HL-60/S4 (cell line): ENCODE results near the gene NUP107.

Source experiments
- in situ Hi-C: fragments of 300-500 bp; cut with MboI; formaldehyde crosslinking; loops from 2 replicates; pipeline ENCODE4 v1.14.3; 2022; ENCODE audit warnings: low sequenced_read_pairs

NUP107 gene

DNA sequence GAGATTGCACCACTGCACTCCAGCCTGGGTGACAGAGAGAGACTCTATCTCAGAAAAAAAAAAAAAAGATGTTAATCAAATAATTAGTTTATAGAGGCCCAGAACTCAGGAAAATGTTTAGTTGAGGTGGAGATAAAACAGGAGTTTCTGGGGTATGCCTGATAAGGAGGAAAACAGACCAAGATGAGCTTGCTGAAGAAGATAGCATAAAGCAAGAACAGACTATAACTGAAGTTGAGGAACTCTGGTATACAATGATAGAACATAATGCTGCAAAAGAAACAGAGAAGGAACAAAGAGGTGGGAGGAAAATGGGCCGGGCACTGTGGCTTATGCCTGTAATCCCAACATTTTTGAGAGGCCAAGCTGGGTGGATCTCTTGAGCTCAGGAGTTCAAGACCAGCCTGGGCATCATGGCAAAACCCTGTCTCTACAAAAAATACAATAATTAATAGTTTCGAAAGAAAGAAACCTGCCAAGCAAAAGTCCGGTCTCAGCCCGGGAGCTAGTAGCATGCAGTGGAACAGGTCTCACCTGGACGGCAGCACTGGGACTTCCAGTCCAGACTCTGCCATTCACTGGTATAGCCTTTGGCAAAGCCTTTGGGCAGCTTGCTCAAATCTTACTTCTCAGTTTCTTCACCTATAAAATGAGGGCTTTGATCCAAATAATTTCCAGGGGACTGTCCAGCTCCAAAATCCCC is 84.6 kb downstream of the NUP107 start:
- in situ Hi-C loops: no loop called here

DNA sequence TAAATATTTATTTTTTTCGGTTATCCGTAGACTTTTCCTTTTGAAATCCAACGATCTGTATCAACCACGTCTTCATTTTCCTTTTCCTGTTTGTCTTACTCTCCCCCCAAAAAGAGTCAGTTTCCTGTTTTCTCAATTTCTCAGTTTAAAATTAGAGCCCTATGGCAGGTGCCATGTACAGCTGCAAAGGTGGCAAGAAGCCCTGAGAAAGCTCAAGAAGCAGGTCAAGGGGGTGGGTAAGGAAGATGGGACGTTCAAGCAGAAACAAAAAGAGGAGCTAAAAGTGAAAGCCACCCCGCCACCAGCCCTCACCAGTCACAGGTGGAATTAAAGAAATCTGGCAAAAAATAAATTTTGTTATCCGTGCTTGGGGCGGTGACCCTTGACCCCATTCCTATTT is 85.9 kb downstream of the NUP107 start:
- in situ Hi-C loops: no loop called here

DNA sequence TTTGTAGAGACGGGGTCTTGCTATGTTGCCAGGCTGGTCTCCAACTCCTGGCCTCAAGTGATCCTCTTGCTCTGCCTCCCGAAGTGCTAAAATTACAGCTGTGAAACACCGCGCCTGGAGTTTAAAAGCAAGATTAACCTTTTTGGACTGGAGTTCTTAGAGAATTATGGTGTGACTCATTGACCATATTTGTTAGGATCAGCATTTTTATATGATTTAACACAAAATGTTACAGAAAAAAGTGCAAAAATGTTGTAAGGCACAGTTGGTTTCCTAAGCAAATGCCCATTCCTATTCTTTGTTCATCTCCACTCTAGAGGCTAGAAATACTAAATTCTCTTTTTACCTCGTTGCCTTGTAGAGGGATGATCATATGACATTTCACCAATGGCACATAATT is 86.8 kb downstream of the NUP107 start:
- in situ Hi-C loops: no loop called here

DNA sequence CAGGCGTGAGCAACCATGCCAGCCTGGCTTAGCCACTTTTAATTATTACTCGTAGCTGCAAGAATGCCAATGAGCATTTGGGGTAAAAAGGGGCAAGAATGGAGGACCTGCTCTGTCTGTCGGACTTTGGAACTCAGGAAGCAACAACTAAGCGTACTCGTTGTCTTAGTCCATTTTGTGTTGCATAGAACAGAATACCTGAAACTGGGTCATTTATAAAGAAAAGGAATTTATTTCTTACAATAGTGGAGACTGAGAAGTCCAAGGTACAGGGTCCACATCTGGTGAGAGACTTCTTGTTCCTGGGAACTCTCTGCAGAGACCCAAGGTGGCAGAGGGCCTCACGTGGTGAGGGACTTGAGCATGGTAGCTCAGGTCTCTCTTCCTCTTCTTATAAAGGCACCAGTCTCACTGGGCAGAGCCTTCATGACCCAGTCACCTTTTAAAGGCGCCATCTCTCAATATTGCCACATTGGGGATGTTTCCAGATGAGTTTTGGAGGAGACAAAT is 88.4 kb downstream of the NUP107 start:
- in situ Hi-C loops: no loop called here

DNA sequence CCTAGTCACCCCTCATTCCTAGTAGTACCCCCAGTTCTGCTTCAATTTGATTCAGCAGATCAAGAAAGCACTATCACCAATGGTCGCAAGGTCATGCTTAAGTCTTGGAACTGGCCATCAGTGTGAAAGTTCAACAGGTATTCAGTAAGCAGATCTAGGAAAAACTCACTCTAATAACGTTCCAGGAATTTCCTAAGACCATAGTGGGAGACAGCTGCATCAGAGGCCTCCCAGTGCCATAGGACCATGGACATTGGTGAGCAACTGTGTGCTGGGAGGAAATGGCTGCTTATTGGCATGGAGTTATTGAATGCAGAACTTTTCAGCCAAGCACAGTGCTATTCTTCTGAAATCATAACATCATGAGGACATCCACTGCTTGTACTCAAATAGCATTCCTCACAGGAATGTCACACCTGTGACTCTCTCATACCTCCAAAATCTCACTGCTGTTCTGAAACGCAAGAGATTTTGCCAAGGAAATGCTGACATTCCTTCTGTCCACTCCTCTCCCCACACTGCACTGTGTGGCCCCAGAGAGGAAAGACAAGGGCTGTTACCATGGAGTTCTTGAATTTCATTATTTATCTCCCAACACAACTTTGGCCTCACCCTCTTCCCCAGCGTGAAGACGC is 90.3 kb downstream of the NUP107 start:
- in situ Hi-C loops: no loop called here

DNA sequence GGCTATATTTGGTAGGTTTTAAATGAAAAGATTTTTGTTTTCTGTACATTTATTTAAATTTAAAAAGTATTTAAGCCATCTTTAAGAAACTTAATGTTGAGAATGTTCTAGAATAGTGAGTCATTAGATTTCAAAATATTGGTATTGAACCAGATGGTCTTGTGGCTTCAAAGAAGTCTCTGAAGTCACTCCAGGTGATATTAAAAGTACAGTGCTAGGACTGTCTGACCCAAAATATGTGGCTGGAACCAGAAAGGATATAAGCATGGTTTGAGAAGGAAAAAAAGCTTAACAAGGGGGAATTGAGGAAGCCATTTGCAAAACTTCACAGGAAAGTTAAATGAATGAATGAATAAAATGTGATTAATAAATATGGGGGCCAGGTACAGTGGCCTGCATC is 92.5 kb downstream of the NUP107 start:
- in situ Hi-C loops: no loop called here

DNA sequence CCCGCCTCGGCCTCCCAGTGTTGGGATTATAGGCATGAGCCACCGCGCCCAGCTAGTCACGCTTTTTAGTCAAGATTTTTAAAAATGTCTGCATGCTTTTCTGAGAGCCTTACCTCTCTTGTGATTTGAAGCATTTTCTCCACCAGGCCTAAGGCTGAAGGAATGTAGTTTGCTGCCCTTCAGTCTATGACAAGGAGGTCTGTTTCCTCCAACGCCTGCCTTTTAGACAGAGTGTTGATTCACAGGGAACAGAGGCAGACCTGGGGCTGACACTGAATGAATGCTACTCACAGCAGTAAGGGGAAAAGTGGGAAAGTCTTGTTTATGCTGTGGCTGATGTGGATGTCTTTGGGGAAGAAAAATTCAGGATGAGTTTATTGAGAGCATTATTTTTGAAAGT is 94.0 kb downstream of the NUP107 start:
- in situ Hi-C loops: no loop called here

DNA sequence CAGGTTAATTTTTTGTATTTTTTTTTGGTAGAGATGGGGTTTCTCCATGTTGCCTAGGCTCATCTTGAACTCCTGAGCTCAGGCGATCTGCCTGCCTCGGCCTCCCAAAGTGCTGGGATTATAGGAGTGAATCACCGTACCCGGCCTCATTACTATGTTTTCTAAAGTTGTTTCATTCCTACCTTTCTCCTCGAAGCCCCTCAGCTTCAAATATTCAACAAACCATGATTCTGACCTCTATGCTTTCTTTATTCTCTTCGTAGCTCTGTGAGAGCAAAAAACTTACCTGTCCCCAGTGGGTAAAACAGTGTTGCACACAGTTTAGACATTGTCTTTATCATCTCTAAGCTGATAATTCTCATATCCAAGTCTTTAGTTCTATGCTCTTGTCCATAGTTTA is 95.0 kb downstream of the NUP107 start:
- in situ Hi-C loops: no loop called here

DNA sequence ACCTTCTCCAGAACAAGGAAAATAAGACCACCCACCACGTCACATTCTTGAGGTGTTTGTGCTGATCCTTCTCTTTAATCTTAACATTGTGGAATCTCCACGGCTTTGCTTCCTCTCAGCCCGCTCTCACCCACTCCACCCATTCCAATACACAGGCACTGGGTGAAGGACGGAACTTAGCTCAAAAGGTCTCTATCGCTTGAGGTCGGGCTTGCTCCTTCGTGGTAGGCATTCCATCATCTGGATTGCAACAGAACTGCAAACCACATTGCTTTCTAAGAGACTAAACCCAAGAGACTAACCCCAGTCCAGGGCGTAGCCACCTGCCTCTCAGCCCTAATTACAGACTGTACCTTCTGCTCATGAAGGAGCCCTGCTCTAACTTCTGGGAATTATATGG is 97.2 kb downstream of the NUP107 start:
- in situ Hi-C loops: no loop called here

DNA sequence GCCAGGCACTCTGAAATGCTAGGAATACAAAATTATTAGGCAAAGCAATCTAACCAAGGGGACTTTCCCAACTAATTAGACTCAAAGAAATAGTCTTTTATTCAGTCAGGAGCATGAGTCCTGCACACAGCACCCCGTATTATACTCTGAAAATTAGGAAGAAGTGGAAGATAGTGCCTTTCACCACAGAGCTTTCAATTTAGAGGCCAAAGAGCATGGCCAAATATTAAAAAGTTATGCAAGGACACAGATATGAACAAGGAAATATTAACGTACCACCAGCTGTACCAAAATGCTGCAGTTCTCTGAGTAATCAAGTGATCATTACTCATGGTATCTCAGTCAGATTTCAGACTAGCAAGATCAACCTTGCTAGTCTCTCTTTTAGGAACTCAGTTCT is 98.6 kb downstream of the NUP107 start:
- in situ Hi-C loops: no loop called here

DNA sequence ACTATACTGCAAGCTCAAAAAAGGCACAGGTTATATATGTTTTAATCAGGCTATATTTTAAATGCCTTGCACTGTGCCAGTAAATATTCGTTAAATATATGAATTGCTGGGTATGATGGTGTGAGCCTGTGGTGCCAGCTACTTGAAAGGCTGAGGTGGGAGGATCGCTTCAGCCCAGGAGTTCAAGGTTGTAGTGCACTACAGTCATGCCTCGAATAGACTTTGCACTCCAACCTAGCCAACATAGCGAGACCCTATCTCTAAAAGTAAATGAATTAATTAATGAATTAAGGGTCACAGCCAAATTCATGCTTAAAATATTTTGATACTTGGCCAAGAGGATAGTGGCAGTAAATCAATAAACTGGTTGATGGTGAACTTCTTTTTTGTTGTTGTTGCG is 99.0 kb downstream of the NUP107 start:
- in situ Hi-C loops: no loop called here

DNA sequence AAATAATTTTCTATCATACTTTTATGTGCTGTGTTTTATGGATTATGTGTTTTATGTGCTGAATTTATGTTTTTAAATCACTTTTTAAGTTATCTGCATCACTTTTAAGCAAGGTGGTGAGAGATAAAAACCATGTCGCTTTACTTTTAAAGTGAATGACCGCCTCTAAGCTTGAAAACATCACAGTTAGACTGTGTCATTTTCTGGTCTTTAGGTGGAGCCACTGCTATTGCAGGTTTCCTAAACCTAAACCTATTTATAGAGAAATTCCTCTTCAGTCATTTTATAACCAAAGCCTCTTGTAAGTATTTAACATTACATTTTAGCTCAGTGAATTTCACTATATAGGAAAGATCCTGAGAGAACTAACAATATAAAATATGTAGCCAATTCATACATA is 100.2 kb downstream of the NUP107 start:
- in situ Hi-C loops: no loop called here

DNA sequence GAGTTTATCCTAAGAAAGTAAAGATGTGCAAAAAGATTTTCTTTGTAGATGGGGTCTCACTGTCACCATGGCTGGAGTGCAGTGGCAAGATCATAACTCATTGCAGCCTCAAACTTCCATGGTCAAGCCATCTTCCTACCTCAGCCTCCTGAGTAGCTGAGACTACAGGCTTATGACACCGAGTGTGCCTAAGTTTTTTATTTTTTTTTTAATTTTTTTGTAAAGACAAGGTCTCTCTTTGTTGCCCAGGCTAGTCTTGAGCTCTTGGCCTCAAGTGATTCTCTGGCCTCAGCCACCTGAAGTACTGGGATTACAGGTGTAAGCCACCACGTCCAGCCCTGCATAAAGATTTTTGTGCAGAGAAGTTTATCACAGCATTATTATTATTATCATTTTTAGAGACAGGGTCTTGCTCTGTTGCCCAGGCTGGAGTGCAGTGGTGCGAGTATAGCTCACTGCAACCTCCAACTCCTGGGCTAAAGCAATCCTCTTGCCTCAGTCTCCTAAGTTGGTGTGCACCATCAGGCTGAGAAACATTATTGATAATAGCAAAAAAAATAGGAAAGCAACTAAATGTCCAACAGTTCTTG is 101.9 kb downstream of the NUP107 start:
- in situ Hi-C loops: no loop called here

DNA sequence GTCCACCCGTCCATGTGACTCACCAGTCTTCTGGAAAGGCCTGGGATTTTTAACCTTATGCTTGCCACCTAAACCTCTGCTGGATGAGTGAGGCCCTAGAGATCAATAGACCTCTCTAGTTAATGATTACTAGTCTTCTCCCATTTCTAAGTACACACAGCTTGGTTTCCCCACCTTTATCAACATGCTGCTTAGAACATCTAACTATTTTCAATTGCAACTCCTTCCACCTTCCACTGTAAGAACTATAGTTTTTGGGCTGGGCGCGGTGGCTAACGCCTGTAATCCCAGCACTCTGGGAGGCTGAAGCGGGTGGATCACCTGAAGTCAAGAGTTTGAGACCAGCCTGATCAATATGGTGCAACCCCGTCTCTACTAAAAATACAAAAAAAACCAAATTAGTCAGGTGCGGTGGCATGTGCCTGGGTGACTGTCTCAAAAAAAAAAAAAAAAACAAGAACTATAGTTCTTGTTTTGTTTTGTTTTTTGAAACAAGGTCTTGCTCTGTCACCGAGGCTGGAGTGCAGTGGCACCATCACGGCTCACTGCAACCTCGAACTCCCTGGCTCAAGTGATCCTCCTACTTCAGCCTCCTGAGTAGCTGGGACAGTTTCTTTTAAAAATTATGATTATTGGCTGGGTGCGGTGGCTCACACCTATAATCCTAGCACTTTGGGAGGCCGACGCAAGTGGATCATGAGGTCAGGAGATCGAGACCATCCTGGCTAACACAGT is 102.5 kb downstream of the NUP107 start:
- in situ Hi-C loops: no loop called here

DNA sequence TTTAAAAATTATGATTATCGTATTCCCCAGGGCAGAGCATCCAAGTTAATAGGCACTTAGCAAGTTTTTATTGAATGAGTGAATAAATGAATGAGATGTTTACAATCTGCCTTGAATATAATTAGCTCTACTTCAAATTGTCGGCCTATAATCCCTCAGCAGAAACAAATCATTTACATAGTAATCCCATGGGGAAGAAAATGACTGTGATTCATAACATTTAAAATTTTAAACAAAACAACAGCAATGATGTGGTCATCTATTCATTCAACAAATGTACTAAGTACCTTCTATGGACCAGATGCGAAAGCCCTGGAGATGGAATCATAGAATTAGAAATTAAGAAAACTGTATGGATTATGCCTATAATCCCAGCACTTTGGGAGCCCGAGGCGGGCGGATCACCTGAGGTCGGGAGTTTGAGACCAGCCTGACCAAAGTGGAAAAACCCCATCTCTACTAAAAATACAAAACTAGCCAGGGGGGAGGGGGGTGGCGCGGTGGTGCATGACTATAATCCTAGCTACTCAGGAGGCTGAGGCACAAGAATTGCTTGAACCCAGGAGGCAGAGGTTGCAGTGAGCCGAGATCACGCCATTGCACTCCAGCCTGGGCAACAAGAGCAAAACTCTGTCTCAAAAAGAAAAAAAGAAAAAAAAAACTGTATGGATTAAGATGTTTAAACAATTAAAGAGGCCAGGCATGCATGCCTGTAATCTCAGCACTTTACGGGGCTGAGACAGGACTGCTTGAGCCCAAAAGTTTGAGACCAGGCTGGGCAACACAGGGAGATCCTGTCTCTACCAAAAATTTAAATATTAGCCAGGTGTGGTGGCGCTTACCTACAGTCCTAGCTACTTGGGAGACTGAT is 103.5 kb downstream of the NUP107 start:
- in situ Hi-C loops: no loop called here

DNA sequence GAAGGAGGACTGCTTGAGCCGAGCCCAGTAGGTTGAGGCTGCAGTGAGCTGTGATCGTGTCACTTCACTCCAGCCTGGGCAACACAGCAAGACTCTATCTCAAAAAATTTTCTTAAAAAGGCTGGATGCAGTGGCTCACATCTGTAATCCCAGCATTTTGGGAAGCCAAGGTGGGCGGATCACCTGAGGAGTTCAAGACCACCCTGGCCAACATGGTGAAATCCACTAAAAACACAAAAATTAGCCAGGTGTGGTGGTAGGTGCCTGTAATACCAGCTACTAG is 104.1 kb downstream of the NUP107 start:
- in situ Hi-C loops: no loop called here

DNA sequence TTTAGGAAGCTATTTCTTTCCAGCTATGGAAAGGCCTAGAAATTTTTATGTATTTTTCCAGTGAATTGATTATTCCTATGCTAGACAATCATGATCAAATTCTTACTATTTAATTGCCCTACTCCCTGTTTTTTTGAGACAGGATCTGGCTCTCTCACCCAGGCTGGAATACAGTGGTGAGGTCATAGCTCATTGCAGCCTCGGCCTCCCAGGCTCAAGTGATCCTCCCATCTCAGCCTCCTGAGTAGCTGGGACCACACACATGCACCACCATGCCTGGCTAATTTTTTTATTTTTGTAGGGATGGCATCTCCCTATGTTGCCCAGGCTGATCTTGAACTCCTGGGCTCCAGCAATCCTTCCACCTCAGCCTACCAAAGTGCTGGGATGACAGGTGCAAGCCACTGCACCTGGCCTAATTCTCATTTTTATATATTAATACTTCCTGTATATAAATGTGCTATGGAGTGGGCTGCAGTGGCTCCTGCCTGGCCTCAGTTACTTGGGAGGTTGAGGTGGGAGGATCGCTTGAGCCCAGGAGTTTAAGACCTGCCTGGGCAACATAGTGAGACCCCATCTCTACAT is 105.2 kb downstream of the NUP107 start:
- in situ Hi-C loops: no loop called here

DNA sequence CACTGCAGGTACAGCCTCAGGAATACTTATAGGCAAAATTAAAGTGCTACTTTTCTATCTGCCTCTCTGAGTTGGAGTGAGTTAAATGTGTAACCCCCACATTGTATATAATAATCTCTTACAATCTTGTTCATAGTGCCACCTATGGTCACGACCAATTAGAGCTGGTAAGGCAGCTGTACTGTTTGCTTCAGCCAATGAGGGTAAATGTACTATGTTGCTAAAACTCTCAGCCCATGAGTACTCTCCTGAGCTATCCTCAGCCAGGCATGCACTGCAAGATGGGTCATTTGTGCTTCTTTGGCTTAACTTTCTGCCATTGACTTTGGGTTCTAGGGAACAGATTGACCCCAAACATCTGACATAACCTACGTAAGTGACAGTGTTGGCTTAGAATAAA is 106.2 kb downstream of the NUP107 start:
- in situ Hi-C loops: no loop called here

DNA sequence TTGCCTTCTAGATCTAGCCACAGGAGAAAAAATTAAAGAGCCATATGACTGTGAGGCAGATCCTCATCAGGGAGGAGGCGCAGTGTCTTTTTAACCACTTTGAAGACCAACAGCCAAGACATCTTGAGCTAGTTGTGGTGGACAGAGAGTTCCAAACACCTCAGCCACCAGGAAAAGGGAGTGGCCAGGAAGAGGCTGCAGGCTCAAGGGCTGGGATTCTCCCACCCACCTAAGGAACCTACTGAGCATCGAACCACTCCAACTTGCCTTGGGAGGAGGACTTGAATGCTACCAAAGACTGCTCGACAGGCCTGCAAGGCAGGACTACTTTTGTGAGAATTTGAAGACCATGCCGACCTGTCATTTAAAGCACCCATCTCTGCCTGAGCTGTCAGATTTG is 106.7 kb downstream of the NUP107 start:
- in situ Hi-C loops: no loop called here

DNA sequence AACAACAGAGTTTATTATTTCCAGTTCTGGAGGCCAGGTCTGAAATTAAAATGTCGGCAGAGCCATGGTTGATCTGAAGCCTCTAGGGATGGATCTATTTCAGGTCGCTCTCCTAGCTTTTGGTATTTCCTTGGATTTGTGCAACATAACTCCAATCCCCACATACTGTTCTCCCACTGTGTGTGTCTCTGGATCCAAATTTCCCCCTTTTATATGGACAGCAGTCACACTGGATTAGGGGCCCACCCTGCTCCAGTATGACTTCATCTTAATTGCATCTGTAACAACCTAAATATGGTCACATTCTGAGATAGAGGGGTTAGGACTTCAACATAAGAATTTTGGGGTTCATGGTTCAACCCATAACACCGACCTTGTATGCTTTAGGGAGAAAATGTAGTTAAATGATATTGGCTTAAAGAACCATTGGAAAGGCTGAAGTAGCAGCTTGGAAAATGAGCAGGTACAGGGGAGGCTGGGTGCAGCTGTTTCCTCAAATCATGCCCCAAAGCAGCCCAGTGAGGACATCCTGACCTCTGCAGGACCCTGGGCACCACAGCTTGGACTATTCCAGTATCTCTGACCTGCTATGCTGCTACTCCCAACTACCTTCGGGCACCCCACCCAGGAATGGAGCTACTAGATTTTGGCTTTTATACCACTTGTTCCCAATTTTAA is 107.3 kb downstream of the NUP107 start:
- in situ Hi-C loops: no loop called here
